HL-60 (cell line): ENCODE data around the gene CABP5.

Source experiments
- GABPA ChIP-seq: IDR thresholded peaks from 2 replicates; pipeline ENCODE4 v1.6.1; 2012; ENCODE audit warnings: low read depth
- POLR2AphosphoS5 ChIP-seq: IDR thresholded peaks from 2 replicates; pipeline ENCODE4 v1.6.1; 2012; ENCODE audit warnings: low read depth
- TF ChIP-seq, protein P1 (sequence below): IDR thresholded peaks from one replicate; pipeline ENCODE4 v1.5.1; 2011; ENCODE audit warnings: low read length, control low read depth, inconsistent platforms; ENCODE audit not compliant: insufficient read depth

DNA sequence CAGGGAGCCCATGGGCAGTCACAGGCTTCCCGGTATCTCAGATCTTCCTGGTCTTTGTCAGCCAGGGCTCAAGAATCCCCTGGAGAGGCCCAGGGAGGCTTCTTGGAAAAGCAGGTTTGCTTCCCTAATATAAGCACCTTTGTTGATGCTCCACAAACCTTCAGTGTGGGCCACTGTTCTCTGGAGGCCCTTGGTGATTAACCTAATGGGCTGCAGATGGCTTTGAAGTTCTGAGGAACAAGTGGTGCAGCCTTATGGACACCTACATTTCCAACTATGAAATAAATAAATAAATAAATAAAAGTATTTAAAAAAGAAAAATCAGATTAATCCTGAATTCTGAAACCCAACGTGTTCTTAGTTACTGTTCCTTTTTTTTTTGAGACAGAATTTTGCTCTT, 51.8 kb downstream of the CABP5 start, which contains the start of gene BSPH1:
- TF ChIP-seq, protein P1, sequence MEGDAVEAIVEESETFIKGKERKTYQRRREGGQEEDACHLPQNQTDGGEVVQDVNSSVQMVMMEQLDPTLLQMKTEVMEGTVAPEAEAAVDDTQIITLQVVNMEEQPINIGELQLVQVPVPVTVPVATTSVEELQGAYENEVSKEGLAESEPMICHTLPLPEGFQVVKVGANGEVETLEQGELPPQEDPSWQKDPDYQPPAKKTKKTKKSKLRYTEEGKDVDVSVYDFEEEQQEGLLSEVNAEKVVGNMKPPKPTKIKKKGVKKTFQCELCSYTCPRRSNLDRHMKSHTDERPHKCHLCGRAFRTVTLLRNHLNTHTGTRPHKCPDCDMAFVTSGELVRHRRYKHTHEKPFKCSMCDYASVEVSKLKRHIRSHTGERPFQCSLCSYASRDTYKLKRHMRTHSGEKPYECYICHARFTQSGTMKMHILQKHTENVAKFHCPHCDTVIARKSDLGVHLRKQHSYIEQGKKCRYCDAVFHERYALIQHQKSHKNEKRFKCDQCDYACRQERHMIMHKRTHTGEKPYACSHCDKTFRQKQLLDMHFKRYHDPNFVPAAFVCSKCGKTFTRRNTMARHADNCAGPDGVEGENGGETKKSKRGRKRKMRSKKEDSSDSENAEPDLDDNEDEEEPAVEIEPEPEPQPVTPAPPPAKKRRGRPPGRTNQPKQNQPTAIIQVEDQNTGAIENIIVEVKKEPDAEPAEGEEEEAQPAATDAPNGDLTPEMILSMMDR, result no peak
- no peak for TF ChIP-seq POLR2AphosphoS5
- TF ChIP-seq GABPA, result no peak
